GM19438 (cell line): ENCODE measurements around the gene PGM2L1.
"Not testable (repeated sequence)": the region's sequence is repeated elsewhere in the genome, so short reads cannot be mapped to it uniquely, and the experiment has no call there.

Experiments used
- ATAC-seq: cut with Tn5 transposase; IDR thresholded peaks from one replicate; pipeline ENCODE4 v1.9.1; 2021; ENCODE audit warnings: low read depth; ENCODE audit not compliant: unreplicated experiment

PGM2L1 gene

GRCh38 chr11:74345420-74345819 is 52.8 kb downstream of the PGM2L1 start:
- ATAC-seq: no peak

DNA sequence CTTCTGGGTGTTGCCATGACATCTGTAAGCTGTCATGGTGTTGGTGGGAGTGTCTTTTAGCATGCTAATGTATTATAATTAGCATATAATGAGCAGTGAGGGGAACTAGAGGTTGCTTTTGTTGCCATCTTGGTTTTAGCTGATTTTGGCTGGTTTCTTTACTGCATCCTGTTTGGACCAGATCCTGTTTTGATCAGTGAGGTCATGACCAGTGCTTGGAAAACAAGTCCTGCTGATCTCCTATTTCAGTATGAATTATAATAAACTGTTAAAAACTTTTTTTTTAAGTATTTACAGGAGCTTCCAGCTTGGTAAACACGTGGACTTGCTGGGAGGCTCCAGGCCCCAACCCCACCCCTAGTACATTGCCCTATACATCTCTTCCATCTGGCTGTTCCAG is 56.3 kb downstream of the PGM2L1 start:
- no peak for ATAC-seq

GRCh38 chr11:74339619-74340018 is 58.6 kb downstream of the PGM2L1 start:
- no peak for ATAC-seq

DNA sequence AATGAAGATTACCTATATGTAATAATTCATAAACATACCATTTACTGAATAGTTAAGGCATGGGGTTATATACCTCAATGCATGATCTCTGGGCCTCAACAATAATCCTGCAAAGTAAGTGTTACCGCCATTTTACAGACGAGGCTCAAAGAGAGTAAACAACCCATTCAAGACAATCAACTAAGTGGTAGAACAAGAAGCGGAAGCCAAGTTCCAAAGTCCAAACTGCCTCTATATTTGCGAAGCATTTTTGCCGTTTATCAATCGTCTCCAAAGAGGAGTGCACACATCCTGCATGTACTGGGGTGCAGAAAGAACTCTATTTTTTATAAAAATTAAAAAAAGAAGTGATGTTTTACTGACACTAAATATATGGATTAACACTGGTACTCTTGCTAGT is 59.3 kb downstream of the PGM2L1 start:
- ATAC-seq: no peak

DNA sequence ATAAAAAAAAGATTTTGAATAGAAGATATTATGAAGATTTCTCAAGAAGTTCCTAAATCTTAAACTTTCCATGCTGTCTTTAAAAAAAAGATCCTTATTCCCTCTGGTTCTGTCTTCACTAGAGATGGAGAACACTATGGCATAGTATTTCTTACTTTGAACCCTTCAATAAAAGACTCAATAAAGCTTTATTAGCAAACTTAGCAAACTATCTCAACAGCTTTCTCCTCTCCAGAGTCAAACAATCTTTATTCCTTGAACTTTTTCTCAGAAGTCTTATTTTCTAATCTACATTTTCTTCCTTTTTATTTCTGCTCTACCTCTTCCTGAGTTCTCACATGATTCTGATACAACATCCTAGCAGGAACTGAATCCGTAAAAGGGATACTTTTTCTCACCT is 65.0 kb downstream of the PGM2L1 start:
- no peak for ATAC-seq

DNA sequence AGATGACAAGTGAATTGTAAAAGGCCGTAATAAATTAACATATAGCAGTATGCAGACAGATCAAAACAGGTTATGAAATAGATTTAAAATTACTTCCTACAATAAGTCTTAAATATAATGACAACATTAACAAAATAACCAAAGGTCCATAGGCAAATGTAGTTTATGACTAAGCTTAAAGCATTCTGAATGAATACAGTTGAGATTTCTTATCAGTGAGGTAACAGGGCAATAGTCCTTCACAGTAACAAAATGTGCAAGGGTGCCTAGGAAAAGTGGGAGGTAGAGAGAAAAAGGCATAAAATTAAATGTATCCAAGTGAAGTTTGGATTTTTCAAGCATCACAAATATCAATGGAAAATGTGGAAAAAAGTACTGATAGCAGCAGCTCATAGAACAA is 65.9 kb downstream of the PGM2L1 start:
- no peak for ATAC-seq

DNA sequence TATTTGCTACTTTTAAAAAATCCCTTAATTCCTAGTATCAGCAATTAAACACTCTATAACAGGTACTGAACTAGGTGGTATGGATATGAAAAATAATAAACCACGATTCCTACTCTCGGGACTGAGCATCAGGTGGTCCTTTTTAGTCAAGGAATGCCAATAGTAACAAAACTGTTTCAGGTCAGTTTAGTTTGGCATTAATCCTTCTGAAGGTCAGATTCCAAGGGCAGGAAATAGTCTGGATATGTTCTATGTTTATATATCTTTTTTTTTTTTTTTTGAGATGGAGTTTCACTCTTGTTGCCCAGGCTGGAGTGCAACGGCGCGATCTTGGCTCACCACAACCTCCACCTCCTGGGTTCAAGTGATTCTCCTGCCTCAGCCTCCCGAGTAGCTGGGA is 67.2 kb downstream of the PGM2L1 start:
- ATAC-seq: not testable (repeated sequence)

- no peak for ATAC-seq
Measured at GRCh38 chr11:74330075-74330858, 68.0 kb downstream of the PGM2L1 start.

DNA sequence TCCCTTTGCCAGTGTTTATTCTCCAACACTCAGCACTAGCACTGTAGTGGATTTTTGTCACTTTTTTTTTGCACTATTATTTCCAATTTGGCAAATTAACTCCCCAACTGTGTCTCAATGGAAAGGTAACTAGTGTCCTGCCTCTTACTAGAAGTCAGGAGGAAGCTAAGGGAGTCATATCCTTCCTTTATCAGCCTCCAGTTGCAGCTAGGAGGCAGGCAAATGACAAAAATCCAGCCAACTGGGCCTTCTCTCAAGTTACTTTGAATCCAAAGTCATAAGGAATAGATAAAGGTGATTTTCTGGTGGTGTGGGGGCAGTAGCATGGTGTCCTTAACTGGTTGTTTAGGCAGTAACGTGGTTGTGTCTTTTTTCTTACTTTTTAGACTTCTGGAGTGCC is 71.2 kb downstream of the PGM2L1 start:
- no peak for ATAC-seq

- ATAC-seq: no peak
Measured at GRCh38 chr11:74326665-74327064, 71.6 kb downstream of the PGM2L1 start.

GRCh38 chr11:74325649-74326645 is 72.3 kb downstream of the PGM2L1 start:
- no peak for ATAC-seq

GRCh38 chr11:74322667-74323066 is 75.6 kb downstream of the PGM2L1 start:
- no peak for ATAC-seq

DNA sequence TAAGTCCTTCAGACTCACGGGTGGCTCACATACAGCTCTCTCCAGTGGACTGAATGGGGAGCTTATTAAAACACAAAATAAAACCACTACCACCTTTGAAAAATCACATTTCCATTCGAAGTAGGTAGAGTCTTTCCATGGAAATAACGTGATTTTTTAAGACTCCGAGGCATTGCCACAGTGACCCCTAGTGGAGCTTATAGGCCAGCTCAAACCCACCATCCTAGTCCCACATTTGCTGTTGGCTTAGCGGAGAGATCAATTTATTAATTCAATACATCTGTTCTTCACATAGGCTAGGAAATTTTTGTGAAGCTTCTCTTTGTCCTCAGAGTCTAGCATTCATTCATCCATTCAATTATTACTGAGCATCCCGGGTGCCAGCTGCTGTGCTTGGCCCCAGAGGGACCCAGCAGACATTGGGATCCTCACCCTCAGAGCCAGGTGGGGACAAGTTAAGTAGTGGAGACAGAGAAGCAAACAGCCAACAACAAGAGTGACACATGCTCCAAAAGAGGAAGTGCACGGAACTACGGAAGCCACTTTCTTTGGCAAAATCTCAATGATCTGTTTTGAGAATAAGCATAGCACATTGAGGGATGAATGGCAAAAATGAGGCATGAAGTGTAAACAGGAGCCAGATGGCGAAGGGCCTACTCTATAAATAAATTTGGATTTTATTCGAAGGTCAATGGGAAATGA is 76.6 kb downstream of the PGM2L1 start:
- no peak for ATAC-seq

GRCh38 chr11:74320538-74320937 is 77.7 kb downstream of the PGM2L1 start:
- ATAC-seq: no peak

DNA sequence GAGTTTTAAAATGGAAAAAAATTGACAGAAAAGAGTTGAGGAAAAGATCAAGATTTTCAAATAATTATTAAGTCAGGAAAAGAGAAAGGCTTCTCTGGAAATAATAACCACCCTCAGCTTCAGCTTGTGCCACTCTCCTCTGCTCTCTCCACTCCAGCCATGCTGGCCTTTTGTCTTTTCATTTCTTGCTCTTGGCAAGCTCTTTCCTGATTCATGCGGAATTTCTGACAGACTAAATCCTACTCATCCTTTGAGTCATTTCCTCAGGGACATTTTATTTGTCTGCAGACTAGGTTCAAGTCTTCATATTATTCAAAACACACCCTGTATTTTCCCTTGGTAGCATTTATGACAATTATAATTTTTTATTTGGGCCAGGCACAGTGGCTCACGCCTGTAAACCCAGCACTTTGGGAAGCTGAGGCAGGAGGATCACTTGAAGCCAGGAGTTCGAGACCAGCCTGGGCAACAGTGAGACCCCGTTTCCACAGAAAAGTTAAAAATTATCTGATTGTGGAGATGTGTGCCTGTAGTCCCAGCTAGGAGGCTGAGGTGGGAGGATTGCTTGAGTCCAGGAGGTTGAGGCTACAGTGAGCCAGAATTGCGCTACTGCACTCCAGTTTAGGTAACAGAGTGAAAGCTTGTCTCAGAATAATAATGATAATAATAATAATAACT is 79.0 kb downstream of the PGM2L1 start:
- ATAC-seq: no peak

GRCh38 chr11:74318241-74318932 is 79.8 kb downstream of the PGM2L1 start:
- no peak for ATAC-seq

DNA sequence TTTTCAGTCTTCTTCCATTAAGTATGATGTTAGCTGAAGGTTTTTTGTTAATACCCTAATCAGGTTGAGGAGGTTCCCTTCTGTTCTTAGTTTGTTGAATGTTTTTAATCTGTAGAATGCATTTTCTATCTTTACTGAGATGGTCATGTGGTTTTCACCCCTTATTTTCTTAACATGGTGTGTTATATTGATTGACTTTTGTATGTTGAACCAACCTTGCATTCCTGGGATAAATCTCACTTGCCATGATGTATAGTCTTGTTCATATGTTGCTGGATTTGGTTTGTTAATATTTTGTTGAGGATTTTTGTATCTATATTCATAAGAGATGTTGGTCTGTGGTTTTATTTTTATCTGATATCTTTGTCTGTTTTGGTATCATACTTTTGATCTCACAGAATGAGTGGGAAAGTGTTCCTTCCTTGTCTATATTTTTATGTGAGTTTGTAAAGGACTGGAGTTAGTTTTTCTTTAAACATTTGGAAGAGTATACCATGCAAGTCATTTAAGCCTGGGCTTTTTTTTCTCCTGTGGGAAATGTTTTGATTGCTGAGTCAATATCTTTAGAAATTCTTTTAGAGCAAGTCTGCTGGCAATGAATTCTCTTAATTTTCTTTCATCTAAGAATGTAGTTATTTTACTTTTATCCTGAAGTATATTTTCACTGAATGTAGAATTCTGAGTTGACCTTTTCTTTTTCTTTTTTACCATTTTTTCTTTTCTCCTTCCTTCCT is 81.3 kb downstream of the PGM2L1 start:
- ATAC-seq: no peak

GRCh38 chr11:74312326-74312725 is 85.9 kb downstream of the PGM2L1 start:
- no peak for ATAC-seq

GRCh38 chr11:74311352-74311926 is 86.8 kb downstream of the PGM2L1 start, which contains the start of gene P4HA3:
Gene P4HA3 (minus strand): TSS chr11:74311640. CDS start chr11:74311611, 29 bp downstream.
- ATAC-seq: no peak
